ENCODE results near the gene LILRA2. TPM values are rescaled to one million over a fixed set of nuclear protein-coding genes. Genes with fewer than 3 reads are reported as not detected.

Gene LILRA2
- total RNA-seq, 4 donors from 2014 or later = 1.9 to 13.4 (median 5.1) TPM

DNA sequence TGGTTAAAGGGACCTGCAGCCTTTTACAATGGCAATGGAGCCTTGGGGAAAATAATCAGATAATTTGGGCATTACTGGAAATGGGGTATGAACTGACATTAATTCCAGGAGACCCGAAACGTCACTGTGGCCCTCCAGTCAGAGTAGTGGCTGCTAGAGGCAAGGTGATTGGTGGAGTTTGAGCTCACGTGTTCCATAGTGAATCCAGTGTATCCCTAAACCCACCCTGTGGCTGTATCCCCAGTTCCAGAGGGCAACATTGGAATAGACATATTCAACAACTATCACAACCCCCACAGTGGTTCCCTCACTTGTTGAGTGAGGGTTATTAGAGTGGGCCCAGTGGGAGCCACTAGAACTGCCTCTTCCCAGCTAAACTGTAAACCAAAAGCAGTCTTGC is 3.3 kb upstream of the LILRA2 start:
- no peak for TF ChIP-seq CTCF (IDR thresholded peaks at IDR 0.05; ENCODE audit: low read depth)

GRCh38 chr19:54572696-54573311 is 786 bp upstream of the LILRA2 start:
- TF ChIP-seq CTCF (IDR thresholded peaks at IDR 0.05; ENCODE audit: low read depth) = no peak

GRCh38 chr19:54574051-54574450 is 461 bp downstream of the LILRA2 start:
- no peak for TF ChIP-seq CTCF (IDR thresholded peaks at IDR 0.05; ENCODE audit: low read depth)

DNA sequence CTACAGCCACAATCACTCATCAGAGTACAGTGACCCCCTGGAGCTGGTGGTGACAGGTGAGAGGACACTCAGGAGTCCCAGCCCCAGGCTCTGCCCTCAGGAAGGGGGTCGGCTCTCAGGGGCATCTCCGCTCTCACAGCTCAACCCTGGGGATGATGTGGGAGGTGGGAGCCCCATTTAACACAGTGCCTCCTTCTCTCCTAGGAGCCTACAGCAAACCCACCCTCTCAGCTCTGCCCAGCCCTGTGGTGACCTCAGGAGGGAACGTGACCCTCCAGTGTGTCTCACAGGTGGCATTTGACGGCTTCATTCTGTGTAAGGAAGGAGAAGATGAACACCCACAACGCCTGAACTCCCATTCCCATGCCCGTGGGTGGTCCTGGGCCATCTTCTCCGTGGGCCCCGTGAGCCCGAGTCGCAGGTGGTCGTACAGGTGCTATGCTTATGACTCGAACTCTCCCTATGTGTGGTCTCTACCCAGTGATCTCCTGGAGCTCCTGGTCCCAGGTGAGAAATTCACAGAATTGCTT is 1.0 kb downstream of the LILRA2 start:
- no peak for TF ChIP-seq CTCF (IDR thresholded peaks at IDR 0.05; ENCODE audit: low read depth)

DNA sequence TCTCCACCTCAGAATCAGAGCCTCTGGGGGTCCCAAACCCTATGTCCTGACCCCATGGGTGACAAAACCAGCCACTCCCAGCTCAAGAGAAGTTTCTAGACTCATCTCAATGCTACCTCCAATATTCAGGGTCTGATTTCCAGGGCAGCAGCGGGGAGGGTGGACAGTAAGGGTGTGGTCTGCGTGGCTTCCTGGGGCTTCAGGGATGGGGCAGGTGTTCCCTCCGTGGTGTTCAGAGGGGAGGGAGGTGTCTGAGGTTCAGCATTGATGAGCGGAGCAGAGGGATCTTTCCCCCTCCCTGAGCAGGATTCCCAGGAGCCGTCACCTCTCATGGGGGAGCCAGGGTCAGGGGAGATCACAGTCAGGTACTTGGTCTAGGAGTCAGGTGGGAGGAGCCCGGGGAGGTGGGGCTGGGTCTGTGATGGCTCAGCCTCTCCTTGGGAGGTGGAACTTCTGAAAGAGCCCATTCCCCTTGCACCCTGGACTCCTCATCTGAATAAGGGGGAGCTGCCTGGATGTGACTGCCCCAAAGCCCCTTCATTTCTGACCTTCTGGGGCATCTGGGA is 2.9 kb downstream of the LILRA2 start:
- TF ChIP-seq CTCF (IDR thresholded peaks at IDR 0.05; ENCODE audit: low read depth) = no peak

GRCh38 chr19:54577334-54577733 is 3.7 kb downstream of the LILRA2 start:
- TF ChIP-seq CTCF (IDR thresholded peaks at IDR 0.05; ENCODE audit: low read depth) = no peak

DNA sequence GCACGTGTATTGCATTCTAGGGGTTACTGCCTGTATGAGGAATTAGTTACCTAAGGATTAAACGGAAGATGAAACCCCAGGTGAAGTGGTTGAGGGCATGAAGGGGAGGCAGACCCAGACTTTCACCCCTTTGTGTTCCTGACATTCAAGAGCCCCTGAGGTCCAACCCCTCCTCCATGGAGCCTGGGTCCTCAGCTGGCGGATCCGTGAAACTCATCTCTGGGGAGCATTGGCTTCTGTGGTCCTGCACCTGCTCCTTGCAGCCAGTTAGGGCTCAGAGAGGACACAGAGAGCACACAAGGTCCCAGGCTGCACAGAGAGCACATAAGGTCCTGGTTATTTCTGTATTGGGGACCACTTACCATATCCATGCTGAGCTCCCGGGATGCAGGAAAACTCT is 12.8 kb downstream of the LILRA2 start:
- TF ChIP-seq CTCF (IDR thresholded peaks at IDR 0.05; ENCODE audit: low read depth) = no peak

Data from subcutaneous adipose tissue (tissue), 4 donors.